ENCODE measurements around the gene ZG16.
A peak's percentile ranks its signal among the peaks of the same experiment; 100 is the strongest.

ZG16 gene

GRCh38 chr16:29809850-29810698 is 32.0 kb downstream of the ZG16 start:
- DNase-seq (ENCODE audit: low read depth, low spot score) = no peak

GRCh38 chr16:29810699-29811169 is 32.7 kb downstream of the ZG16 start:
- no peak for DNase-seq (ENCODE audit: low read depth, low spot score)

GRCh38 chr16:29811170-29811895 is 33.3 kb downstream of the ZG16 start:
- peak; percentile 39 for DNase-seq (ENCODE audit: low read depth, low spot score)

GRCh38 chr16:29811896-29812665 is 34.0 kb downstream of the ZG16 start, which contains the start of gene PRRT2:
Gene PRRT2, plus strand, starts transcription at chr16:29812193. Its CDS starts 862 bp downstream, at chr16:29813055.
- DNase-seq (ENCODE audit: low read depth, low spot score) = no peak

GRCh38 chr16:29812754-29813643 is 34.9 kb downstream of the ZG16 start:
- no peak for DNase-seq (ENCODE audit: low read depth, low spot score)

GRCh38 chr16:29813644-29814562 is 35.8 kb downstream of the ZG16 start:
- DNase-seq (ENCODE audit: low read depth, low spot score) = no peak

GRCh38 chr16:29814592-29814991 is 36.5 kb downstream of the ZG16 start:
- DNase-seq (ENCODE audit: low read depth, low spot score) = no peak

- DNase-seq (ENCODE audit: low read depth, low spot score) = no peak
Observed at GRCh38 chr16:29815032-29815721, 37.1 kb downstream of the ZG16 start.

- DNase-seq (ENCODE audit: low read depth, low spot score) = peak; percentile 95
Observed at GRCh38 chr16:29815793-29816693, 38.0 kb downstream of the ZG16 start, which contains the start of gene PAGR1. Gene PAGR1, plus strand, starts transcription at chr16:29816152. Its CDS starts 374 bp downstream, at chr16:29816526.

GRCh38 chr16:29816694-29817441 is 38.8 kb downstream of the ZG16 start:
- DNase-seq (ENCODE audit: low read depth, low spot score) = peak; percentile 16

GRCh38 chr16:29818082-29818481 is 40.0 kb downstream of the ZG16 start:
- DNase-seq (ENCODE audit: low read depth, low spot score) = no peak

- no peak for DNase-seq (ENCODE audit: low read depth, low spot score)
Observed at GRCh38 chr16:29819506-29819905, 41.5 kb downstream of the ZG16 start.

- DNase-seq (ENCODE audit: low read depth, low spot score) = no peak
Observed at GRCh38 chr16:29820271-29820701, 42.2 kb downstream of the ZG16 start, which contains the start of gene MVP. Gene MVP, plus strand, starts transcription at chr16:29820462. Its CDS starts 10,088 bp downstream, at chr16:29830550.

- no peak for DNase-seq (ENCODE audit: low read depth, low spot score)
Observed at GRCh38 chr16:29820730-29821642, 42.9 kb downstream of the ZG16 start.

GRCh38 chr16:29821643-29822115 is 43.6 kb downstream of the ZG16 start:
- DNase-seq (ENCODE audit: low read depth, low spot score) = no peak
